Cardiac muscle cell (in vitro differentiated cells and primary cell): ENCODE data around the gene HOXA5. TPM values are rescaled to one million over a fixed set of nuclear protein-coding genes. Genes with fewer than 3 reads are reported as not detected.

Experiments used
- DNase-seq, 2 donors: peaks; one replicate each; pipeline versions ENCODE4 v3.0.0 to v3.0.0-alpha.2; 2010 to 2017; ENCODE audit warnings: low read depth in 1 of 2, low spot score in 1 of 2
- H3K27ac ChIP-seq: fragments of 200-600 bp; sonication (generic); 2 replicates; pipeline ENCODE4 v1.5.1; 2016
- H3K27me3 ChIP-seq: fragments of 200-600 bp; sonication (generic); 2 replicates; pipeline ENCODE4 v1.6.0; 2016; ENCODE audit warnings: control low read depth
- H3K36me3 ChIP-seq: fragments of 200-600 bp; sonication (generic); 2 replicates; pipeline ENCODE4 v1.5.1; 2016; ENCODE audit warnings: control low read depth
- H3K4me1 ChIP-seq: fragments of 200-600 bp; sonication (generic); 2 replicates; pipeline ENCODE4 v1.8.1; 2017; ENCODE audit warnings: low read depth, mild to moderate bottlenecking, mixed run types
- H3K4me3 ChIP-seq: fragments of 200-600 bp; sonication (generic); 2 replicates; pipeline ENCODE4 v1.5.1; 2016; ENCODE audit warnings: mild to moderate bottlenecking
- H3K9me3 ChIP-seq: fragments of 200-600 bp; sonication (generic); 2 replicates; pipeline ENCODE4 v1.5.1; 2017; ENCODE audit warnings: low read depth, mild to moderate bottlenecking, control low read depth
- polyA plus RNA-seq: library from polyadenylated mRNA; unstranded; fragments of >200 nt; fragmentation: Nextera tagmentation; extraction: Ambion mirVana; gene quantifications from 2 replicates; pipeline ENCODE4 v1.2.1, GENCODE V29; 2016
- total RNA-seq: library from RNA; depleted of rRNA; stranded (reverse); fragments of >200 nt; gene quantifications from 2 replicates; pipeline ENCODE4 v1.2.3, GENCODE V29; 2016
- TF ChIP-seq, protein P1 (sequence below): IDR thresholded peaks from 2 replicates; pipeline ENCODE4 v1.5.1; 2012; ENCODE audit warnings: low read depth, mild to moderate bottlenecking, low read length

Gene HOXA5
- total and polyA plus RNA-seq, 2 experiments from 2014 or later: not detected

DNA sequence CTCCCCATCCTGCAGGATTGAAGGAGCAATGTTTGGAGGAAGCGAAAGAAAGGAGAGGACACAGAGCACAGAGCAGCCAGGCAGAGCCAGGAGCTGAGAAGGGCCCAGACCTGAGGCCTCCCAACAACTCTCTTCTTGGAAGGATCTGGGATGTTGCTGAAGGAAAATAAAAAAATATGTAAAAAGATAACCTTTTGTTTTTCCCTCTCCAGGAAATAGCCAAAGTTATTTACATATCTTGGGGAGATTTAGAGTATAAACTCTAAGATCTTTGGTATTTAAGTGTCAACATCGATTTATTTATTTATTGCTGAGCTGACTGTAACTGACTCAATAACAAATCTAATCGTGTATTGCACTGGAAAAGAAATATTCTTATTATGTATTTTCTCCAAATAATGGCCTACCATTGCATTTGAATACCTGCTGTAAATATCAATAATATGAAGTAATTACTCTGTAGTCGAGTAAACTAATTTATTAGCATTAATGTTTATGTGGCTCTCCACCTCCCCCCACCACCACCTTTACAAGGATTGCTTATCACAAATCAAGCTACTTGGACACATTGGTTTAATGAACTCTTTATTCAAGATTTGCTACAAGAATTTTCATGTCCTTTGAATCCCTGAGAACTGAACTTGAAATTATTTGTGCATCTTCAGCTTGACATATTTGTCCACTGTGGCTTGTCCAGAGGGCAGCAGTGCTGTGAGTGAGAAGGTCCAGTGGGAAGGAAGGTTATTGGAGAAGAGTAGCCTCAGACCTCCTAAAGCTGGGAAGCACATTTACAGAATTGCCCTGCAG lies 43.4 kb upstream of the HOXA5 start:
- no peak for DNase-seq

DNA sequence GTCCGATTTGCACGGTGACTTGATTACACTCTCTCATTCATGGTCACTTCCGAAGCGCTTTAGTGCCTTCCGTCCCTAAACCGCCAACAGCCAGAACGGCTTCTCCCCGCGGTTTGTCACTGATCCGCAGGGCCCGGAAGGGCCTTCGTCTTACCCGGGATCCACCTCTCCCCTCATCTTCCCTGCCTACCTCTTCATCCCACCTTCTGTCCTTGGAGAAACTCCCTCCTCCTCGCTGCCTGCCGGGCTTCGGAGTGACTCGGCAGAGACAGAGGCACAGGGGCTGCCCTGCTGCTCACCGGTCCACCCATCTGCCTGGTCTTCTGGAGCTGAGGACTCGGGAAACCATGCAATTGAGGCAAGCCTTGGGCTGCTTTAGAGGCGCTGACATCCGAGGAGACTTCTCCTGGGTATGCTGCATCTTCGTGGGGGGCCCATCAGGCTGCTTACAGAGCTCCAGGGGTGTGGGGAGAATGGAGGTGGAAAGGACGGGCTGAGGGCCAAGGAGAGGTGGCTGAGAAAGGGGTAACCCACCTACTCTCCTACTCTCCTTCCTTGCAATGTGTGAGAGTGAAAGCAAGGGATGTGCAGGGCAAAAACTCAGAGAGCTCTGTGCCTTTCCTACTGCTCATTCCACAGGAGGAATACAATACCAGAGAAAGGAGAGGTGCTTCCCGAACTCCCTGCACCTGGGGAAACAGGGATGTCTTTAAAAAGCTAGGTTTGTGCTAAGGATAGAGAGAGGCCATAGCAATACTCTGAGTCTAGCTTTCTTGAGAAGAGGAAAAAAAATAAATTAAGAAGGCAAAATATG lies 42.6 kb upstream of the HOXA5 start:
- Histone ChIP-seq H3K27ac (no peak overlapping the region), H3K4me3 (no peak overlapping the region), H3K4me1 (peaks cover 3% of the 10 kb centered on the region), H3K27me3 (peaks cover 100% of the 10 kb centered on the region), H3K36me3 (no peaks in the 10 kb centered on the region), H3K9me3 (no peaks in the 10 kb centered on the region)
- DNase-seq: no peak
- TF ChIP-seq, protein P1, sequence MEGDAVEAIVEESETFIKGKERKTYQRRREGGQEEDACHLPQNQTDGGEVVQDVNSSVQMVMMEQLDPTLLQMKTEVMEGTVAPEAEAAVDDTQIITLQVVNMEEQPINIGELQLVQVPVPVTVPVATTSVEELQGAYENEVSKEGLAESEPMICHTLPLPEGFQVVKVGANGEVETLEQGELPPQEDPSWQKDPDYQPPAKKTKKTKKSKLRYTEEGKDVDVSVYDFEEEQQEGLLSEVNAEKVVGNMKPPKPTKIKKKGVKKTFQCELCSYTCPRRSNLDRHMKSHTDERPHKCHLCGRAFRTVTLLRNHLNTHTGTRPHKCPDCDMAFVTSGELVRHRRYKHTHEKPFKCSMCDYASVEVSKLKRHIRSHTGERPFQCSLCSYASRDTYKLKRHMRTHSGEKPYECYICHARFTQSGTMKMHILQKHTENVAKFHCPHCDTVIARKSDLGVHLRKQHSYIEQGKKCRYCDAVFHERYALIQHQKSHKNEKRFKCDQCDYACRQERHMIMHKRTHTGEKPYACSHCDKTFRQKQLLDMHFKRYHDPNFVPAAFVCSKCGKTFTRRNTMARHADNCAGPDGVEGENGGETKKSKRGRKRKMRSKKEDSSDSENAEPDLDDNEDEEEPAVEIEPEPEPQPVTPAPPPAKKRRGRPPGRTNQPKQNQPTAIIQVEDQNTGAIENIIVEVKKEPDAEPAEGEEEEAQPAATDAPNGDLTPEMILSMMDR: no peak

More for the DNA sequence above, 43.4 kb upstream of the HOXA5 start:
- H3K36me3 ChIP-seq: no peaks in the 10 kb centered on the region
- TF ChIP-seq, protein P1: no peak
- H3K4me1 ChIP-seq: peaks cover 3% of the 10 kb centered on the region
- peaks cover 100% of the 10 kb centered on the region for H3K27me3 ChIP-seq
- H3K4me3 ChIP-seq: no peak overlapping the region
- H3K9me3 ChIP-seq: no peaks in the 10 kb centered on the region
- H3K27ac ChIP-seq: no peak overlapping the region

DNA sequence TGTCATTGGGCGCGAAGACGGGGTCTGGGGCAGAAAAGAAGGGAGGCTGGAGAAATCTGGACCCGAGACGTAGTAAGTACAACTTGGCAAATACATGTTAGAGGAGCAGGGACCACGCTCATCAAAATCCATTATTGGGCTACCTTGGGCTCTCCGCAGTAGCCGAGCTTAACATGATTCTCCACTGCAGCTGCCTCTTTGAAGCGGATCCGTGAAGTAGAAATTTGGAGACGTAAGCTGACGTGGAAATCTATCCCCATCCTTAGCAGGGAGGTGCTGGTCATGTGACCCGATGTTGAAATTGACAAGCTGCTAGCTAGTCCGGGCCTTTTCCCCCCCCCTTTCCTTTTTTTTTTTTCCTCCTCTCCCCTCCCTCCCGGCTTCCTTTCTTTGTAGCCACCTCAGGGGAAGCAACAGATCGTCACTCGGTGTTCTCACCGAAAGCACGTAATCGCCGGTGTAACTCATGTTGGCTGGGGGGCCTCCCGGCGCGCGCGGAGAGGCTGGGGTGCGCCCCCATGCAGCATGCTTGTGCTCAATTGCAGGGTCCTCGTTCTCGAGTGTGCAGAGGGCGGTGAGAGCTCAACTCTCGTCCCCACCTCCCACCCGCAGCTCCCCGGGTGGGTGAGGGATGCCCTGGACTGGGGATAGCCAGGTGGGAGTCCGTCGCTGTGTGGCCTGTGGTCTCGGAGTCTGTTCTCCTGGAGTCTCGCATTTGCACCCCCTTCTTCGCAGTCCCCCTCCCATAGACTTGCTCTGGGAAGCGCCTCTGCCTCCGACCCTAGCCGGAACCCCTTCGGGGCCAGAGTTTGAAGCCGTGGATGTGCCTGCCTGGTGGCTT lies 41.8 kb upstream of the HOXA5 start, which contains the start of gene HOXA11:
HOXA11 (minus strand) TSS at position 220 of the 841 bp plus-strand sequence; CDS start at position 132, 88 bp downstream.
- DNase-seq: no peak
- H3K4me3 ChIP-seq: peak within 1 kb of the TSS; percentile 41
- peaks cover 3% of the 10 kb centered on the region for H3K4me1 ChIP-seq
- peaks cover 100% of the 10 kb centered on the region for H3K27me3 ChIP-seq
- no peaks in the 10 kb centered on the region for H3K36me3 ChIP-seq
- no peaks in the 10 kb centered on the region for H3K9me3 ChIP-seq
- H3K27ac ChIP-seq: no peak within 1 kb of the TSS
- TF ChIP-seq, protein P1: no peak

DNA sequence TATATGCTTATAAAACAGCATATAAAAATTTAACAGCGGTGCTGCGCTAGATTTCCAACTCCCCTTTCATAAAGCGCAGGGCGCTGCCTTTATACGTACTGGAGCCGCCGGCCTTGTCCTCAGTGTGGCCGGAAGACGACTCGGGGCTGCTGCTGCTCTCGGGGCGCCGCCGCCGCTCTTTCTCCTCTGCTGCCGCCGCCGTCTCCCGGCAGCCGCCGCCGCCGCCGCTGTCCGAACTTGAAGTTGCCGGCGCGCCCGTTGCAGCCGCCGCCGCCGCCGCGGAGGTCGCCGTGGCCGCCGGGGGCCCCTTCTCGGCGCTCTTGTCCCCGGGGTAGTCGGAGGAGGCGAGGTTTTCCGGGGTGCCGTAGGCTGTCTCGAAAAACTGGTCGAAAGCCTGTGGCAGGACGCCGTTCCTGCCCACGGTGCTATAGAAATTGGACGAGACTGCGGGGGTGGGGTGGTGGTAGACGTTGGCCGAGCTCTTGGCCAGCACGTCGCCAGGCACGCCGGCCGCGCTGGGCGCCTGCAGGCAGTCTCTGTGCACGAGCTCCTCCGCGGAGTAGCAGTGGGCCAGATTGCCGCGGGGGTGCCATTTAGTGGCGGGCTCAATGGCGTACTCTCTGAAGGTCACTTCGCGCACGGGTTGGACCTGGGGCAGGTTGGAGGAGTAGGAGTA lies 41.0 kb upstream of the HOXA5 start:
- no peaks in the 10 kb centered on the region for H3K9me3 ChIP-seq
- DNase-seq: peak in 1 of 2 donors; percentile 55
- TF ChIP-seq, protein P1: no peak
- H3K36me3 ChIP-seq: no peaks in the 10 kb centered on the region
- no peak overlapping the region for H3K27ac ChIP-seq
- H3K27me3 ChIP-seq: peaks cover 100% of the 10 kb centered on the region
- H3K4me1 ChIP-seq: peaks cover 3% of the 10 kb centered on the region
- H3K4me3 ChIP-seq: peak overlapping the region; percentile 41
